Glomerular visceral epithelial cell (primary cell): Measurements from ENCODE around the gene LAMP1.
"Not testable (repeated sequence)": the region's sequence is repeated elsewhere in the genome, so short reads cannot be mapped to it uniquely, and the experiment has no call there.

Experiments used
- DNase-seq: peaks from one replicate; pipeline ENCODE4 v3.0.0-alpha.2; 2016; ENCODE audit errors: extremely low spot score

The LAMP1 gene, protein sequence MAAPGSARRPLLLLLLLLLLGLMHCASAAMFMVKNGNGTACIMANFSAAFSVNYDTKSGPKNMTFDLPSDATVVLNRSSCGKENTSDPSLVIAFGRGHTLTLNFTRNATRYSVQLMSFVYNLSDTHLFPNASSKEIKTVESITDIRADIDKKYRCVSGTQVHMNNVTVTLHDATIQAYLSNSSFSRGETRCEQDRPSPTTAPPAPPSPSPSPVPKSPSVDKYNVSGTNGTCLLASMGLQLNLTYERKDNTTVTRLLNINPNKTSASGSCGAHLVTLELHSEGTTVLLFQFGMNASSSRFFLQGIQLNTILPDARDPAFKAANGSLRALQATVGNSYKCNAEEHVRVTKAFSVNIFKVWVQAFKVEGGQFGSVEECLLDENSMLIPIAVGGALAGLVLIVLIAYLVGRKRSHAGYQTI

DNA sequence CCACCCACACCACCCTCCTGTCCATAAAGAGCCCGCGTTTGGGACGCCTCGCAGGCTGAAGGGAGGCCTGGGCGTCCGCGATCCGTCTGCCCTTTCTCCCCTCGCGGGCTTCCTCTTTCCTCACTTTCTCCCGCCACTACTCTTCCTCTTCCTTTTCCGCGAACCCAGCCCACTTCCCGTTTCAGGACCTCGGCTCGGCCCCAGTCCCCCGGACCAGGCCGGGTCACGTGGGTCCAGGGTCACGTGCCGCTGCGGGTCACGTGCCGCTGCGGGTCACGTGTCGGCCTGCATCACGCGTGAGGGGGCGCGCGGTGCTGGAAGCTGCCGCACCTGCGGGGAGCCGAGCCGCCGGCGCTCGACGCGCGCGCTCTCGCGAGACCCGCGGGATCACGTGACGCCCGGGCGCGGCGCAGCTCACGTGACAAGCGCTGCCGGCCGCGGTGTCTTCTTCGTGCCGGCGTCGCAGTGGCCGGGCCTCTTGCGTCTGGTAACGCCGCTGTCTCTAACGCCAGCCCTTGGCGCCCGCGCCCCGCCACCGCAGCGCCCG lies at the start of gene LAMP1:
Gene LAMP1 (plus strand): TSS at position 417 of the 547 bp plus-strand sequence. CDS start 196 bp downstream, outside the sequence.
- peak; percentile 98 for DNase-seq

DNA sequence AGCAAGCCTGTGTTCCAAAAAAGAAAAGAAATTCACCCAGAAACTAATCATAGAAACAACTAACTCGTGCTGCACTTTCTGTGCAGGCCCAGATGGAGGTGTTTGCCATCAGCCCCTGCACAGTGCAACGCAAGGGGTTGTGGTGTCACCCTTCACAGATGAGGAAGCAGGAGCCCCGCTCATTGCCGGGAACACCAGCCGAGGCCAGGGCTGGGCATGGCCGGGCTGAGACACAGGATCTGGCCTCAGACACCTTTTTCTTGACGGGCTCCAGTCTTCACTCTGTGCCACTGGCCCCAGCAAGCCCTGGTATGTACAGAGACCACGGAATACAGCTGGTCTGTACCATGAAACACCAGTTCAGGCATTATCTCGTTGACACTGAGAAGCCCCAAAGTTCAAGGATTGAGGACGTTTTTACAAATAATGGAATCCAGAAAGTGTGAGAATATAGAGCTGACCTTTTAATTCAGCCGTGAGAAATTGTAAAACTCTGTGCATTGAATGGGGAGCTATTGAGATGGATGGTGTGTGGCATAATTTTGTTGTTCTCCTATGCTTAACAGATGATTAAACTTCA lies 44.4 kb upstream of the LAMP1 start:
- no peak for DNase-seq

DNA sequence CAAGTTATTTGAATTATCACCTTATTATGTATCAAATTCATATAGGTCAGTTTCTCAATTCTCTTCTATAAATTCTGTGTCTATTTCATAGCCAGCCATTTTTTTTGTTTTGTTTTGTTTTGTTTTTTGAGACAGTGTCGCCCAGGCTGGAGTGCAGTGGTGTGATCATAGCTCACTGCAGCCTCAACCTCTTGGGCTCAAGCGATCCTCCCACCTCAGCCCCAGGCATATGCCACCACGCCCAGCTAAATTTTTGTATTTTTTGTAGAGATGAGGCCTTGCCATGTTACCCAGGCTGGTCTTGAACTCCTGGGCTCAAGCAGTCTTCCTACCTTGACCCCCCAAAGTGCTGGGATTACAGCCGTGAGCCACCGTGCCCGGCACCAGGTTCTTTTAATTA lies 39.1 kb upstream of the LAMP1 start:
- not testable (repeated sequence) for DNase-seq

DNA sequence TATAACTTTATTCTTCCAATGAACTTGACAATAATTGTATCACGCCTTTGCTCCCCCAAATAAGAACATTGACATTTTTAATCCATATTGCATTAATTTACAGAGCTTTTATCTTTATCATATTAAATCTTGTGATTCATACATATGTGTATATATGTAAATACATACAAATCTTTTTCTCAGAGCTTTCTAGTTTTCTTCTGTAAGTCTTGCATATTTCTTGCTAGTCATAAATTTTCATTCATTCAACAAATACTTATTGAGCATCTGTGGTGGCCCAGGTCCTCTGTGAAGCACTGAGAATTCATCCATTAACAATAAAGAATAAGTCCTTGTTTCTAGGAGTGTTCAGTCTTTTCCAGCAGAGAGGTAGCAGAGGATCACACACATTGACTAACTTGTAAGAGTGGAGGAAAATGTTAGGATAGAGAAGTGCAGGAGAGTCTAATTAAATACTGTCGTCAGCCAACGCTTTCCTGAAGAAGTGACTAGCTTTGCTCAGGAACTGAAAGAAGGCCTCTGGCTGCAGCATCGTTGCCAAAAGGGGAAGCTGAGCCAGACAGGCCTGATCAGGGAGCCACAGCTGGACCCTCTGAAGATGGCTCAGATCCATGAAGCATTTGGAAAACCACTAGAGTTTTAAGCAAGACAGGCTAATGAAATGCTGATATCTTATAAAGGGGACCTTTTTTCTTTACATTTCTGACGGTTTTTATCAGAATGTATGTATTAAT lies 38.6 kb upstream of the LAMP1 start:
- no peak for DNase-seq

DNA sequence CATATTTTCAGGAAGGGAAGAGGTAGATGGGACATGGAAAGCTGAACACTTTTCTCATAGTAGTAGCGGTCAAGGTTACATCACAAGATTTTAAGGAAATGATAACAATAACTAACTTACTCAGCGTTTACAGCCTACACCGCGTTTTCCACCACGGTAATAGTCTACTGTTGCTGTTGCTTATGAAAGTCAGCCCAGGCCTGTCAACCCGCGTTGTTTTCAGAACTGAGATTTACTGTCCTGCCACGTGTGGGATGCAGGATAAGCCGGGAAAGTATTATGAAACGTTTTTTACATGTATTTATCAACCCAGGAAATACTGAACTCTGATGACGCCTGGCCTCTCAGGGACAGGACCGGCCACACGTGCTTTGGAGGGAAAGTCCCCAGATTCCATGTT lies 36.0 kb upstream of the LAMP1 start:
- DNase-seq: no peak

DNA sequence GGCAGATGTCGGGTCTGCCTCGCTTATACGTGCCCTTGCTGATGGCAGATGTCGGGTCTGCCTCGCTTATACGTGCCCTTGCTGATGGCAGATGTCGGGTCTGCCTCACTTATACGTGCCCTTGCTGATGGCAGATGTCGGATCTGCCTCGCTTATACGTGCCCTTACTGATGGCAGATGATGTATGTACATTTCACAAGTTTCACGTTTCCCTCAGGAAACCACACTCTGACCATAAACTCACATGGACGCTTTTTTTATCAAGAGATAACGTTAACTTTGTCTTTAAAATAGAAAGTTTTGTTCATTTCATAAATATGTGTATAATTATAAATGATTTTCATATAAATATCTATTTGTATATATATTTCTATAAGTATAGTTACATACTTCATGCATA lies 34.0 kb upstream of the LAMP1 start:
- not testable (repeated sequence) for DNase-seq

DNA sequence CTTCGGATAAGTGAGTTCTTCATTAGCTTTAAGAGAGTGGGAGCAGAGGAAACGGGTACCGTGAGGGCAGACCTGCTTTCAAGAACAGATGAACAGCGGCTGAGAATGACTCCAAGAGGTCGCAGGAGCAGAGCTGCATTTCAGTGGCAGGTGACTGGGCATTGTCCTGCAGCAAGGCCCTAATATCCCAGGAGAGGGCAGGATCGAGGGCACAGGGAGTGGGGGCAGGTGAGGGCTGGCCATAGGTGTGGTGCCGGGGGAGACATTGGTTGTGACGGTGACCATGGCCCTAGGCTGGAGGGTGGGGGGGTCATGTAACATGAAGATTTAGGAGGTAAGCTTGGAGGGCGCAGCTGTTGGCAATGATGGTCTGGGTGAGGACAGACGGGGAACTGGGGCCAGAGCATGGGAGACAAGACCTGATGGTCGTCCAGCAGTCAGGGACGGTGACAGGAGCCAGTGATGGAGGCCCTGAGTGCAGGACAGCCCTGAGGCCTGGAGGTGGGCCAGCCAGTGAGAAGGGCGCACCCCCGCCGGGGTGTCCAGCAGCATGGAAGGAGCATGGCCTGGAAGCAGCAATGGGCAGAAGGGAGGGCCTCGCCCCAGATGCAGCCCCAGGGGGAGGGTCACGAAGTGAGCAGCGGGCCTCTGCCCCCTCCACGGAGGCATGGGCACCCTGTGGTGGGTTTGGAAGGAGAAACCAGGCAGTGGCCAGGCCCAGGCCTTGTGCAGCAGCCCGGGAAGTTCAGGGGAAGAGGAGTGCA lies 29.2 kb upstream of the LAMP1 start:
- DNase-seq: no peak

DNA sequence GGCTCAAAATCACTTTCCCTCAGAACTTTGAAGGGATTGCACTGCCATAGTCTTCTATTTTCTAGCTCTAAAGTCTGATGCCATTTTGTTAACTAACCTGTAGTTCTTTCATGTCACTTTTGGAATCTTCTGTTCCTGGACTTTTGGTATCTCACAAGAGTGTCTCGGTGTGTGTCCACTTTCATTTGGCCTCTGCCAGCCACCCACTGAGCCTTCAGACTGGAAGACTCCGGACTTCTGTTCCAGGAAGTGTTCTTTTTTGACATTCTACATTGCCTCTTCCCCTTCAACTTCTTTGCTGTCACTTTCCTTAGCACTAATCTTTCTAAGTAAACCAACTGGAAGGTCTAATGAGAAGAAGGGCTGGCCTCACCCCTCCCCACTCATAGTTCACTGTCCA lies 25.0 kb upstream of the LAMP1 start:
- no peak for DNase-seq

DNA sequence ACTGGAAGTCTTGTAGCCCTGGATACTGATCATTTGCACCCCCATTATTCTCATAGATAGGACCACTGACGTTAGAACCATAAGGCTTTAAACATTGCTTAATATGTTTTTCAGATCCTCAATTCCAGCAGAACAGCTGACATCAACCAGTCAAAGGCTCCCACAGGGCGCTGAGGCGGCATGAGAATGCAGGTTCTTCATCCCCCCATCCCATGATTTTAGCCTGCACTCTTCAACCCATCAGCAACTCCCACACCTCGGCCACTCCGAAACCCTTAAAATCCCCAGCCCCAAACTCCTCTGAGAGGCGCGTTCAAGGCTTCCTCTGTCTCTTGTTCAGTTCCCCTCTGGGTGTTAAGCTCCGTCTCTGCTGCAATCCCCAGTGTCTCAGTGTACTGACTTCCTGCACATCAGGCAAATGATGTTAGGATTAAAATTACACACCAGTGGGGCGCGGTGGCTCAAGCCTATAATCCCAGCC lies 24.3 kb upstream of the LAMP1 start:
- DNase-seq: no peak

DNA sequence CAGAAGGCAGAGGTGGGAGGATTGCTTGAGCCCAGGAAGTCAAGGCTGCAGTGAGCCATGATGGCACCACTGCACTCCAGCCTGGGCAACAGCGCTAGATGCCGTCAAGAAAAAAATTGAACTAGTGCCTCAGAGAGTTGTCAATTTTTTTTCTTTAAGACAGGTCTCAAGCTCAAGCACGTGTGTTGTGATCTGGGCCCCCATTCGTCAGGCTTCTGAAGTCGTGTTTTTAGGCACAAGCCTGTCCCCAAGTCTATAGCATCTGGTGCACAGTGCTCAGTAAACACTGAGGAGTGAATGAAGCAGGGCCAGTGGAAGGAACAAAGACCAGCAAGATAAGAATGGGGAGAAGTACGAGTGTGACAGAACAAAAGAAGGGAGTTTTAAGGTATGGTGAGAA lies 23.7 kb upstream of the LAMP1 start:
- no peak for DNase-seq

DNA sequence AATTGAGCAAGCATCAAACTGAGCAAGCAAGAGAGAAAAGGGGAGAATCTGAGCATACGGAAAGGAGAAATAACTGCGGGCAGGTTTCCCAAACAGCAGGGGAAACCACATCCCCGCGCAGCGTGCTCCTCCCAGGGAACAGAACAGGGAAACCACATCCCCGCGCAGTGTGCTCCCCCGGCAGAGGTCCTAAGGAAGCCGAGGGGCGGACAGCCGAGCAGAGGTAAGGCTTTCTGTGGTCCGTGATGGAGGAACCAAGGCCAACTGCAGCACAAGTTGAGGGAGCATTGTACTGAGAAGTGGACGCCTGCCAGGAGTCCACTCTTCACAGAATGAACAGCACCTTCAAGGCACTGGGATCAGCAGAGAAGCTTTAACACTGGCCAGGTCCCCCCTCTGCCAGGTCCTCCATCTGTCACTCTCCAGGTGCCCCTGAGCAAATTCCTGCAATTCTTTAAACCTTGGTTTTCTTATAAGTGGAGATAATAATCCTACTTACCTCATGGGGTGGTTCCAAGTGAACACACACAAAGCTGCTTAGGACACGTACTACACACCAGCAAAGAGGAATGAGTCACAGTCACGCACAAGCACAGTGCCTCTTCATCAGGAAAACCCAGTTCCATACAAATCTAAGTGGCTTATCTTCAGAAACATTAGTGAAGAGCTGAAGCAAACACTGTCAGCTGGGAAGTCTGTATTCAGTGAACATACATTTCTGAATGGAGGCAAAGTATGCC lies 23.0 kb upstream of the LAMP1 start:
- peak; percentile 82 for DNase-seq

DNA sequence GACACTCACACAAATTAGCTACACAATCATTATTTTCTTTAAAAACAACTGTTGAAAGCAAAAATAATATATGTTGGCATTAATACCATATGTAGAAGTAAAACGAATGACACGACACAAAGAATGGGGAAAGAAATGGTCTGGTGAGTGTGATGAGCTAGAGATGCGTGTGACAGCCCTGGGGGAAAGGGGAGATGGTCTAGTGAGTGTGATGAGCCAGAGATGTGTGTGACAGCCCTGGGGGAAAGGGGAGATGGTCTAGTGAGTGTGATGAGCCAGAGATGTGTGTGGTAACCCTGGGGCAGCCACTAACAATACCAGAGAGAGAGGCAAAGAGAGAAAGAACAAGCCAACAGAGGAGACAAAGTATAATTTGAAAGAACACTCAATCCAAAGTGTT lies 22.3 kb upstream of the LAMP1 start:
- no peak for DNase-seq

DNA sequence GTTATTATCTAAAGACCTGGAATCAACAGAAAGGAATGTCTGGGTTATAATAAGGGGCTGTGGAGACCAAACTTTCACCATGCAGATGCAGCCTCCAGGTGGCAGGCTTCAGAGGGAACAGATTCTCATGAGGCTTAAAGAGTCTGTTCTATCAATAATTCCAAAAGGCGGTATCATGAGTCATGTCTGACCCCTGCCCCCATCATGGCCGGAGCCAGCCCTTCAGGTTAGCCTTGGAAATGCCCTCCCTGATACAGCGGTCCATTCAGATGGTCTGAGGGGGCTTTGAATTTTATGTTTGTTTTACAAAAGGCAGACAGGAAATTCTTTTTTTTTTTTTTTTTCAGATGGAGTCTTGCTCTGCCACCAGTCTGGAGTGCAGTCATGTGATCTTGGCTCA lies 21.7 kb upstream of the LAMP1 start:
- peak; percentile 71 for DNase-seq

DNA sequence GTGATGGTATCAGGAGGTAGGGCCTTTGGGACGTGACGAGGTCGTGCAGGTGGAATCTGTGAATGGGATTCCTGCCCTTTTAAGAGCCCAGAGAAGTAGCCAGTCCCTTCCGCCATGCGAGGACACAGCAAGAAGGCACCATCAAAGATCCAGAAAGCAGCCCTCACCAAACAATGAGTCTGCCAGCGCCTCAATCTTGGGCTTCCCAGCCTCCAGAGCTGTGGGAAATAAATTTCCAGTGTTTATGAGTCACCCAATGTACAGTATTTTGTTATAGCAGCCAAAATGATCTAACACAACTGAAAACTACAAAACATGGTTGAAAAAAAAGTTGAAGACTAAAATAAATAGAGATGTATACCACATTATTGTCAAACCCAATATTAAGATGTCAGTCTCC lies 16.9 kb upstream of the LAMP1 start:
- no peak for DNase-seq

DNA sequence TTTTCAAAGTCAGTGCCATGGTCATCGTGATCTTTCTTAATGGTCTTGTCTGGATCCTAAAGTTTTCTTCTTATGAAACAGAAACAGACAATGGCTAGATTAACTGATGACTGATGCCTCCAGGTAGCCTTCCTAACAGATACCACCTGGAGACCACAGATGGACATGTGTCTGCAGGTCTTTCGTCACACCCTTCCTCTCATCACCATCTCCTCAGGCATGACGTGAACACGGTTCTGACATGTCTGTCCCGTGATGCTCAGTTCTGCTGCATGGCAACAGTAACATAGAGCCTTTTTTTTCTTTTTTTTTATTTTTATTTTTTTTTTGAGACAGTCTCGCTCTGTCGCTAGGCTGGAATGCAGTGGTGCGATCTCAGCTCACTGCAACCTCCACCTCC lies 13.1 kb upstream of the LAMP1 start:
- no peak for DNase-seq

DNA sequence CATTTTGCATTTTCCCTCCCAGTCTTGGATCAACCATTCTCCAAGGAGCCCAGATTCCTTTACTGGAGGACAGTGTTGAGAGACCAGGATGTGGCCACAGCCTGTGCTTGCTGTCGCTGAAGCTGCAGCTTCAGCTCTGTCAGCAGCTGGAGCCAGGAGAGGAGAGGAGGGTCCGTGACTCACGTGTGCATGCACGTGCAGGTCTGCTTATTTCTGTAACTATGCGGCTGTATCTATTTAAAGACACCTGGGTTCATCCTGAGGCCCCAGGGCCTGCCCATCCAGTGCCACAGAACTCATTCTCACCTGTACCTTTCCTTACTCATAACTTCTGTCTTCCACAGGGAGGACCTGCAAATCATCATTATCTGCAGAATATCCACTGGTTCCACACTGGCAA lies 8.2 kb upstream of the LAMP1 start:
- no peak for DNase-seq

DNA sequence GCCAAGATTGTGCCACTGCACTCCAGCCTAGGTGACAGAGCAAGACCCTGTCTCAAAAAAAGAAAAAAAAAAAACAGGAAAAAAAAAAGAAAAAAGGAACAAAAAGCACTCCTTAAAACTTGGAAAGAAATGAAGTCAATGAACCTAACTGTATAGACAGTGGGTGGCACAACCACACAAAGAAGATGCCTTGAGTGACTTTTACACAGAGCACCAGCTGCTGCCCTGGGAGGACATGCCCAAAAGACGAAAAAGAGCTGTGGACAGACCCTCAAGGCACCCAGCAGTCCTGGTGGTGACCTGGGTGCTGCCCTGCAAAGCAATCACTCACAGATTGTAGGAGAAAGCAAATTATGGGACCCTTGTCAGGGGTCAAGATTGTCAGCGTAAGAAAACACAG lies 5.9 kb upstream of the LAMP1 start:
- DNase-seq: no peak

DNA sequence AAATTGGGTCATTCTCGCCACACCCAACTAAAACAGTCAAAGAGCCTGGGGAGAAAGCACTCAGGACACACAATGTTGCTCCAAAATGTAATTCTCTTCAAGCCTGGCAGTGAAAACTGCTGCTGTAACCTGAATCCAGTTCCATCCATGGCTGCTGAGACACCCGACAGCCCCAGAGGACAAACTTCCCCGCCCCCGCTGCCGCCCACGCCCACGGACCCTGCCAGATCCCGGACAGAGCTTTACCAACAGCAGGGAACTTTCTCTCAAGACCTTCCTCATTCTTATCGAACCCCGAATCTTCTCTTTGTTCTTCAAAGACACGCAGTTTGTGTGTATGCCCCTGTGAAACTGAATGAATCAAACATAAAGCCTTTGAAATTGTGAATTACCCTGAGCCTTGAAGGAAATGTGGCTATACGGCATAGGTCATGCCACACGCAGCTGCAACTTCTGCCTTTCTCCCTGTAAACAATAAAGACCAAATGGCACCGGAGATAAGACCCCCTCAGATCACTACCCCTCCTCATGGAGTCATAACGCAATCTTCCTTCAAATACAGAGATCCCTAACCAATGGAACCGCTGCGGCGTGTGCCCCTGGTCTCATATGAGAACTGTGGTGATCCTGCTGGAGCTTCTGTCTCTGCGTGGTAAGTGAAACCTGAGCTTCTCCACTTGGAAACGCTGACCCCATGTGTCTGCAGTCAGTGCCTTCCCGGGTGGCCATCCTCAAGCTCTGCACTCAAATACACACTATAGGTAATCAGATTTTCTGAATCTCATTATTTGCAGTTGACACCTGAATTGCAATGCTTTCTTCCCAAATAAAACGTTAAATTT lies 4.8 kb upstream of the LAMP1 start:
- DNase-seq: no peak

DNA sequence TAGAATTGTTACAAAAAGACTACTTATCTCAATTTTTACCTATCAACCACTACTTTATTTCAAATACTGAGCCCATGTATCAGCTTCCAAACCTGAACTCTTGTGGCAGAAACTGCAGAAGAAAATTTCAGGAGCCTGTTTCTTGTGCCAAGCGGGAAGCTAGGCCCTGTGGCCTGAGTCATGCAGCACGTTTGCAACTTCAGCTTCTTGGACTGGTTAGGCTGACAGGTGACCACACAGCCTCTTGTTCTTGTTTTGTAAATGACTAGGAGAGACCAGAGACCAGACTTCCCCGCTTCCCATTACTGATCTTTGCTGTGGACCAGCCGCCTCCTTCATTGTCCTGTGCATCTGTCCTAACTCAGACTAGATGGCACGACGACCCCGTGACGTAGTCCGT lies 3.4 kb upstream of the LAMP1 start:
- DNase-seq: no peak

DNA sequence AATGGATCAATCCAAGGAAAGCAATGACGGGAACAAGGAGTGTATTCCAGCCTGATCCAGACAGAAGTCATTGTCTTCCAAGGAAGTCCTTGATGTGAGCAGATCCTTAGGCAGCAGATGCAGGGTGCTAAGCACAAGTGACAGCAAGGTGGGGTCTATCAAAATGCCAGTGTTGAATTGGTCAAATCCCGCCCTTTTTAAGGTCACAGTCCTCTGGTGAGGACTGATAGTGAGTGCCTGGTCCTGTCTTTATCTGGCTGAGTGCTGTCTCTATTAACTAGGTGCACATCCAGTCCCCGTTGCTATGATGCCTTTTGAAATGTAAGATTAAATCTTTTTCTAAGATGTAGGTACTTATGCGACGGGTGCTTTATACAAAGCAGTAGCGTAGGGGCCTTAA lies 1.3 kb upstream of the LAMP1 start:
- no peak for DNase-seq
